ENCODE measurements around the gene SLC39A9.

The SLC39A9 gene

GRCh38 chr14:69505338-69506240 is 107.1 kb downstream of the SLC39A9 start:
- no peak overlapping the region for H3K9ac ChIP-seq (ENCODE audit: low read depth in 1 of 2, low read length in 2 of 2)
- H3K27me3 ChIP-seq (ENCODE audit: control insufficient read depth in 1 of 2, insufficient read depth in 2 of 2, low read length in 2 of 2) = no peaks in the 10 kb centered on the region
- H3K27ac ChIP-seq (ENCODE audit: low read depth, low read length) = no peak overlapping the region

GRCh38 chr14:69506241-69506595 is 107.7 kb downstream of the SLC39A9 start:
- H3K27ac ChIP-seq (ENCODE audit: low read depth, low read length) = no peak overlapping the region
- no peaks in the 10 kb centered on the region for H3K4me1 ChIP-seq (ENCODE audit: control insufficient read depth in 1 of 2, insufficient read depth in 2 of 2, low read length in 2 of 2)
- no peaks in the 10 kb centered on the region for H3K9me3 ChIP-seq (ENCODE audit: control insufficient read depth in 1 of 2, low read length in 2 of 2)
- H3K4me3 ChIP-seq (ENCODE audit: low read depth in 1 of 2, low read length in 2 of 2) = no peak overlapping the region
- H3K9ac ChIP-seq (ENCODE audit: low read depth in 1 of 2, low read length in 2 of 2) = no peak overlapping the region
- no peaks in the 10 kb centered on the region for H3K36me3 ChIP-seq (ENCODE audit: control insufficient read depth in 1 of 2, insufficient read depth in 2 of 2, low read length in 2 of 2)
- no peaks in the 10 kb centered on the region for H3K27me3 ChIP-seq (ENCODE audit: control insufficient read depth in 1 of 2, insufficient read depth in 2 of 2, low read length in 2 of 2)

More at GRCh38 chr14:69505338-69506240, 107.1 kb downstream of the SLC39A9 start:
- H3K36me3 ChIP-seq (ENCODE audit: control insufficient read depth in 1 of 2, insufficient read depth in 2 of 2, low read length in 2 of 2) = no peaks in the 10 kb centered on the region
- no peaks in the 10 kb centered on the region for H3K4me1 ChIP-seq (ENCODE audit: control insufficient read depth in 1 of 2, insufficient read depth in 2 of 2, low read length in 2 of 2)
- no peak overlapping the region for H3K4me3 ChIP-seq (ENCODE audit: low read depth in 1 of 2, low read length in 2 of 2)
- H3K9me3 ChIP-seq (ENCODE audit: control insufficient read depth in 1 of 2, low read length in 2 of 2) = no peaks in the 10 kb centered on the region
